SK-N-SH (cell line): Measurements from ENCODE around the gene FZD7. TPM values are rescaled to one million over a fixed set of nuclear protein-coding genes. Genes with fewer than 3 reads are reported as not detected.

Experiments used
- CTCF ChIA-PET: fragments of 300-600, 350-600 bp; formaldehyde crosslinking; extraction: SDS; loops from one replicate; lab custom pipeline; 2021; lab: Yijun Ruan, JAX
- POLR2A ChIA-PET: fragments of 350-600 bp; sonication (Branson Sonifier 250); formaldehyde crosslinking; extraction: SDS; loops from one replicate; lab custom pipeline; 2020; ENCODE audit warnings: antibody characterized with exemption, inconsistent platforms; lab: Yijun Ruan, JAX
- DNase-seq: peaks from one replicate; pipeline ENCODE4 v3.0.0; 2012
- H2AFZ ChIP-seq: fragments of 200-600 bp; sonication (generic); 2 replicates; pipeline ENCODE4 v1.8.1; 2016; ENCODE audit warnings: antibody characterized with exemption, mild to moderate bottlenecking, low read depth
- H3F3A ChIP-seq: fragments of 200-600 bp; sonication (generic); replicated peaks from 2 replicates; pipeline ENCODE3; 2016; ENCODE audit warnings: antibody characterized with exemption, mild to moderate bottlenecking; ENCODE audit not compliant: insufficient read depth
- H3K27ac ChIP-seq, 2 experiments: fragments of 200-500 bp in 1 of 2; fragments of 200-600 bp in 1 of 2; sonication (Bioruptor generic) in 1 of 2; sonication (generic), shearing (Covaris generic) in 1 of 2; 2 replicates each; pipeline versions ENCODE4 v1.5.1 to v1.6.1; 2014 to 2016; ENCODE audit warnings: low read depth in 2 of 2, inconsistent platforms in 1 of 2, low read length in 1 of 2, mild to moderate bottlenecking in 1 of 2, mixed read lengths in 1 of 2
- H3K27me3 ChIP-seq: fragments of 200-600 bp; sonication (generic), shearing (Covaris generic); 2 replicates; pipeline ENCODE4 v1.6.1; 2016; ENCODE audit warnings: mixed run types; ENCODE audit not compliant: insufficient read depth
- H3K36me3 ChIP-seq, 2 experiments: fragments of 200-500 bp in 1 of 2; fragments of 200-600 bp in 1 of 2; sonication (Bioruptor generic) in 1 of 2; sonication (generic) in 1 of 2; replicated peaks in 1 of 2; 2 replicates each; pipeline versions ENCODE3 to v1.5.1; 2014 to 2016; ENCODE audit warnings: low read length in 1 of 2, mild to moderate bottlenecking in 1 of 2; ENCODE audit not compliant: insufficient read depth in 2 of 2, control insufficient read depth in 1 of 2
- H3K4me1 ChIP-seq, 2 experiments: fragments of 200-500 bp in 1 of 2; fragments of 200-600 bp in 1 of 2; sonication (Bioruptor generic) in 1 of 2; sonication (generic), shearing (Covaris generic) in 1 of 2; 2 replicates each; pipeline versions ENCODE4 v1.5.1 to v1.6.1; 2014 to 2016; ENCODE audit warnings: low read depth in 1 of 2, low read length in 1 of 2, mixed run types in 1 of 2; ENCODE audit not compliant: insufficient read depth in 2 of 2, control insufficient read depth in 1 of 2
- H3K4me2 ChIP-seq: fragments of 200-600 bp; sonication (generic), shearing (Covaris generic); 2 replicates; pipeline ENCODE4 v1.6.1; 2017; ENCODE audit warnings: mixed run types
- H3K4me3 ChIP-seq, 2 experiments: fragments of 200-500 bp in 1 of 2; fragments of 200-600 bp in 1 of 2; sonication (Bioruptor generic) in 1 of 2; sonication (generic), shearing (Covaris generic) in 1 of 2; 2 replicates each; pipeline versions ENCODE4 v1.5.1 to v1.8.1; 2014 to 2016; ENCODE audit warnings: low read depth in 2 of 2, inconsistent platforms in 1 of 2, low read length in 1 of 2, mild to moderate bottlenecking in 1 of 2, mixed read lengths in 1 of 2, moderate library complexity in 1 of 2
- H3K79me2 ChIP-seq: fragments of 200-600 bp; sonication (generic); 2 replicates; pipeline ENCODE4 v1.8.1; 2017; ENCODE audit warnings: mild to moderate bottlenecking; ENCODE audit not compliant: insufficient read depth
- H3K9ac ChIP-seq: fragments of 200-600 bp; sonication (generic); 2 replicates; pipeline ENCODE4 v1.6.1; 2017; ENCODE audit warnings: mixed run types
- H3K9me2 ChIP-seq: fragments of 200-600 bp; sonication (generic); 2 replicates; pipeline ENCODE4 v1.6.1; 2017; ENCODE audit warnings: mixed run types
- H3K9me3 ChIP-seq: fragments of 200-600 bp; sonication (generic); 2 replicates; pipeline ENCODE4 v1.6.1; 2017; ENCODE audit warnings: mixed run types, mild to moderate bottlenecking, moderate library complexity
- H4K20me1 ChIP-seq: fragments of 200-600 bp; sonication (generic); 2 replicates; pipeline ENCODE4 v1.6.1; 2017; ENCODE audit warnings: mild to moderate bottlenecking, mixed run types; ENCODE audit not compliant: insufficient read depth
- CTCF ChIP-seq: fragments of 200-600 bp; sonication (generic); IDR thresholded peaks from 2 replicates; pipeline ENCODE4 v1.6.1; 2017; ENCODE audit warnings: antibody characterized with exemption, mild to moderate bottlenecking, moderate library complexity
- FOSL2 ChIP-seq: IDR thresholded peaks from 2 replicates; pipeline ENCODE4 v1.4.0; 2012; ENCODE audit warnings: low read depth, mild to moderate bottlenecking, moderate library complexity, borderline replicate concordance
- GATA2 ChIP-seq: sonication (generic); formaldehyde crosslinking; IDR thresholded peaks from 2 replicates; pipeline ENCODE4 v1.5.0; 2020; ENCODE audit warnings: mild to moderate bottlenecking, missing genetic modification reagents
- IRF3 ChIP-seq: fragments of 150-350 bp; IDR thresholded peaks from 2 replicates; pipeline ENCODE4 v1.6.1; 2016; ENCODE audit warnings: mild to moderate bottlenecking, low read depth, low read length
- JUND ChIP-seq: IDR thresholded peaks from 2 replicates; pipeline ENCODE4 v1.4.0; 2012
- NFIC ChIP-seq: IDR thresholded peaks from 2 replicates; pipeline ENCODE4 v1.4.0; 2012; ENCODE audit warnings: borderline replicate concordance
- NRF1 ChIP-seq: IDR thresholded peaks from 2 replicates; pipeline ENCODE4 v1.6.1; 2012; ENCODE audit warnings: low read depth, mild to moderate bottlenecking, low read length
- POLR2AphosphoS5 ChIP-seq: IDR thresholded peaks from 2 replicates; pipeline ENCODE4 v1.6.1; 2012; ENCODE audit warnings: low read depth, low read length
- RAD21 ChIP-seq: IDR thresholded peaks from 2 replicates; pipeline ENCODE4 v1.6.1; 2012; ENCODE audit warnings: mild to moderate bottlenecking, low read length
- RFX5 ChIP-seq: IDR thresholded peaks from 2 replicates; pipeline ENCODE4 v1.6.1; 2012; ENCODE audit warnings: mild to moderate bottlenecking, improper control_type of control experiment, low read length
- RXRA ChIP-seq: IDR thresholded peaks from 2 replicates; pipeline ENCODE4 v1.4.0; 2012; ENCODE audit warnings: low read depth, mild to moderate bottlenecking, borderline replicate concordance
- SIN3A ChIP-seq: IDR thresholded peaks from 2 replicates; pipeline ENCODE4 v1.6.1; 2012; ENCODE audit warnings: low read depth, mild to moderate bottlenecking, low read length, moderate library complexity, borderline replicate concordance
- TCF12 ChIP-seq: IDR thresholded peaks from 2 replicates; pipeline ENCODE4 v1.4.0; 2012
- ZBTB33 ChIP-seq: IDR thresholded peaks from 2 replicates; pipeline ENCODE4 v1.4.0; 2012; ENCODE audit warnings: low read depth, borderline replicate concordance
- WGBS: methylation state at CpG from one replicate; pipeline ENCODE4 v1.1.6; 2017; ENCODE audit warnings: low lambda C conversion rate; 5-methylcytosine and 5-hydroxymethylcytosine counted together
- polyA plus RNA-seq, 3 experiments: library from polyadenylated mRNA; depleted of rRNA; stranded (reverse); fragments of >200 nt; gene quantifications; 2 replicates each; pipeline ENCODE4 v1.2.3, GENCODE V29; 2012

FZD7 gene
- polyA plus RNA-seq, 1 of the 3 experiments (the other 2 are of a cell fraction) = 19.7 TPM

DNA sequence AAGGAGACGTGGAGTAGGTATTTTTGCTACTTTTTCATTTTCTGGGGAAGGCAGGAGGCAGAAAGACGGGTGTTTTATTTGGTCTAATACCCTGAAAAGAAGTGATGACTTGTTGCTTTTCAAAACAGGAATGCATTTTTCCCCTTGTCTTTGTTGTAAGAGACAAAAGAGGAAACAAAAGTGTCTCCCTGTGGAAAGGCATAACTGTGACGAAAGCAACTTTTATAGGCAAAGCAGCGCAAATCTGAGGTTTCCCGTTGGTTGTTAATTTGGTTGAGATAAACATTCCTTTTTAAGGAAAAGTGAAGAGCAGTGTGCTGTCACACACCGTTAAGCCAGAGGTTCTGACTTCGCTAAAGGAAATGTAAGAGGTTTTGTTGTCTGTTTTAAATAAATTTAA lies 3.4 kb downstream of the FZD7 start:
- H2AFZ ChIP-seq = no peak overlapping the region
- peaks cover 61% of the 10 kb centered on the region for H3K79me2 ChIP-seq
- peak overlapping the region; percentile 69 to 88 for H3K4me3 ChIP-seq
- no peak for DNase-seq
- 19% methylated on average over 7 of the region's 7 CpGs for WGBS
- H4K20me1 ChIP-seq = peaks cover 37% of the 10 kb centered on the region
- no peaks in the 10 kb centered on the region for H3K9me3 ChIP-seq
- no peaks in the 10 kb centered on the region for H3K9me2 ChIP-seq
- H3K36me3 ChIP-seq = peaks cover 18 to 31% of the 10 kb centered on the region in 2 experiments
- CTCF ChIA-PET = interaction anchor here (1.7 kb wide), 1 partner anchor 177 kb away, joined by 7 read pairs; no protein-coding TSS in a partner anchor
- H3K4me1 ChIP-seq = peaks cover 18 to 43% of the 10 kb centered on the region in 2 experiments
- H3K27me3 ChIP-seq = no peaks in the 10 kb centered on the region
- peak overlapping the region; percentile 29 to 82 for H3K27ac ChIP-seq
- H3F3A ChIP-seq = peaks cover 6% of the 10 kb centered on the region
- peak overlapping the region; percentile 57 for H3K9ac ChIP-seq
- H3K4me2 ChIP-seq = peak overlapping the region; percentile 74
- TF ChIP-seq ZBTB33 (no peak), RAD21 (no peak), FOSL2 (no peak), NRF1 (no peak), IRF3 (no peak)
- TF ChIP-seq, all 33 proteins: peak for 0
- POLR2A ChIA-PET = no interaction called here

DNA sequence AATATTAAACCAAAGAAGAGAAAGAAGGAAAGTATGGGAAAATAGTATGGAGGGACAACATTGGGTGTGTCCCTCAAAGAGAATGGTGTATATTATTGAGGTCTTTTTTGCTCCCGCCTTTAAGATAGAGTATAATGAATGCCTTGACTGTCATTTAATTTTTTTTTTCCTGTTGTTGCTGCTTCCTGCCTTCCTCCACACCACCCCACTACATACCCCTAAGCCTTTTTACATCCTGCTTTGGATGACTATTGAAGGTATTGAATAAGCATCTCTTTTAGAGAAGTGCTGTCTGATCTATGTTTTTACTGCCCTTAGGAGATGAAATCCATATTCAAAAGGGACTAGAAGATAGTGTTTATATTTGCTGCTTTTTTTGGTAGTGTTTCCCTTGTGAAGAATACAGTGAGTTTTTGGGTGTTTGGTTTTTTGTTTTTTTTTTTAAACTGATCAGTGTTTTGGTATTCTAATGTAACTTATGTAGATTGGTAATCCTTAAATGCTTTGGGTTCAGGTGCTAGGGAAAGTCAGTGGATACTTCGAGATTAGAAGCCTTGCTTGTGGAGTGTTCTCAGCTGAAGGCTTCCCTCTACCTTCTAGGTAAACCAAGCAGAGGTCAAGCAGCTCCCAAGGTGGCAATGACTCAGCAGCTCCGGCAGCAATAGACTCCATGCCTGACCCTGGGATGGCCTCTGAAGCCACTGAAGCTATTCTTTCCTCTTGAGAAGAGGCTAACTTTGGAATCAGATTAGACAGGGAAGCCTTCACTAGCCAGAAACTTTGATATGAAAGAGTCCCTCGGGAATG lies 5.0 kb downstream of the FZD7 start:
- Histone ChIP-seq H3K9me2 (no peaks in the 10 kb centered on the region), H3K9me3 (no peaks in the 10 kb centered on the region), H3F3A (peaks cover 3% of the 10 kb centered on the region), H3K4me2 (peak overlapping the region; percentile 74), H3K36me3 (peaks cover 18 to 31% of the 10 kb centered on the region in 2 experiments), H3K79me2 (peaks cover 56% of the 10 kb centered on the region), H3K4me1 (peaks cover 12 to 40% of the 10 kb centered on the region in 2 experiments), H4K20me1 (peaks cover 37% of the 10 kb centered on the region), H3K27me3 (no peaks in the 10 kb centered on the region), H3K9ac (no peak overlapping the region), H3K27ac (peak overlapping the region; percentile 29 to 67), H3K4me3 (peak overlapping the region; percentile 35 to 88), H2AFZ (no peak overlapping the region)
- TF ChIP-seq JUND (peak; percentile 45; the same call in 1 of the 2 replicates), GATA2 (CRISPR knock-in tag) (no peak), FOSL2 (peak; percentile 48; the same call in 1 of the 2 replicates), CTCF (no peak), RXRA (peak; percentile 88), POLR2AphosphoS5 (peak; percentile 25; the same call in 1 of the 2 replicates), TCF12 (0 out of 2 replicates have a peak, but pooled peaks have one; percentile 7), NFIC (no peak), SIN3A (0 out of 2 replicates have a peak, but pooled peaks have one; percentile 11), RFX5 (no peak)
- no peak for DNase-seq
- 44% methylated on average over 4 of the region's 4 CpGs for WGBS
- CTCF ChIA-PET = interaction anchor here (0.7 to 2.1 kb wide), 2 partner anchors 178 kb away, joined by 4 to 5 read pairs; no protein-coding TSS in a partner anchor
- POLR2A ChIA-PET = no interaction called here
